Measurements from ENCODE around the gene TMEM232. TPM values are rescaled to one million over a fixed set of nuclear protein-coding genes. Genes with fewer than 3 reads are reported as not detected.

Gene TMEM232
- total and polyA plus RNA-seq, 7 donors: 0.25 to 1.4 (median 0.58) TPM

DNA sequence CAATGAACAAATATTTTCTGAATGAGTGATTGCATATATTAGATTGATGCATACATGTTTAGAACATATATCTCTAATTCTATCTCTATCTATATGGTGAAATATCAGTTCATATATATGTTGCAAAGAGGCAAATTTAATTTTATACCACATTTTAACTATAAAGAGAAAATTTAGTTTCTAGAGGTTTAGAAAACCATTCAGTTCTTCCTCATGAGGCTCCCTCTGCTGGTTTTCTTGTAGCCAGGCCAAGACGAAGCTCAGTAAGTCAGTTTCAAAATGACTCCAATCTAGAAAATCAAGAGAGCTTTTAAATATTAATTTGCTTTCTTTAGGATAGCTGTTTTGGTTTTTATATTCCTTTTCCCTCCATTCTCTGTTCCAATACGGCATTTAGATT lies 312.1 kb downstream of the TMEM232 start:
- intact Hi-C loops (cut with DNase I): no loop called here
- DNase-seq: no peak
- Histone ChIP-seq H3K27ac (no peak overlapping the region), H3K9me3 (no peaks in the 10 kb centered on the region), H3K4me1 (no peaks in the 10 kb centered on the region), H3K4me3 (no peak overlapping the region), H3K36me3 (ENCODE audit: insufficient read depth in 1 of 2, low read depth in 1 of 2) (no peaks in the 10 kb centered on the region), H3K27me3 (ENCODE audit: insufficient read depth in 3 of 3, low read length in 2 of 3) (no peaks in the 10 kb centered on the region)
- 58 to 67% (median 64%) methylated on average over 2 of the region's 2 CpGs for WGBS, 3 donors
- no peak for ATAC-seq
- TF ChIP-seq, protein P1, sequence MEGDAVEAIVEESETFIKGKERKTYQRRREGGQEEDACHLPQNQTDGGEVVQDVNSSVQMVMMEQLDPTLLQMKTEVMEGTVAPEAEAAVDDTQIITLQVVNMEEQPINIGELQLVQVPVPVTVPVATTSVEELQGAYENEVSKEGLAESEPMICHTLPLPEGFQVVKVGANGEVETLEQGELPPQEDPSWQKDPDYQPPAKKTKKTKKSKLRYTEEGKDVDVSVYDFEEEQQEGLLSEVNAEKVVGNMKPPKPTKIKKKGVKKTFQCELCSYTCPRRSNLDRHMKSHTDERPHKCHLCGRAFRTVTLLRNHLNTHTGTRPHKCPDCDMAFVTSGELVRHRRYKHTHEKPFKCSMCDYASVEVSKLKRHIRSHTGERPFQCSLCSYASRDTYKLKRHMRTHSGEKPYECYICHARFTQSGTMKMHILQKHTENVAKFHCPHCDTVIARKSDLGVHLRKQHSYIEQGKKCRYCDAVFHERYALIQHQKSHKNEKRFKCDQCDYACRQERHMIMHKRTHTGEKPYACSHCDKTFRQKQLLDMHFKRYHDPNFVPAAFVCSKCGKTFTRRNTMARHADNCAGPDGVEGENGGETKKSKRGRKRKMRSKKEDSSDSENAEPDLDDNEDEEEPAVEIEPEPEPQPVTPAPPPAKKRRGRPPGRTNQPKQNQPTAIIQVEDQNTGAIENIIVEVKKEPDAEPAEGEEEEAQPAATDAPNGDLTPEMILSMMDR (IDR thresholded peaks at IDR 0.05): no peak

DNA sequence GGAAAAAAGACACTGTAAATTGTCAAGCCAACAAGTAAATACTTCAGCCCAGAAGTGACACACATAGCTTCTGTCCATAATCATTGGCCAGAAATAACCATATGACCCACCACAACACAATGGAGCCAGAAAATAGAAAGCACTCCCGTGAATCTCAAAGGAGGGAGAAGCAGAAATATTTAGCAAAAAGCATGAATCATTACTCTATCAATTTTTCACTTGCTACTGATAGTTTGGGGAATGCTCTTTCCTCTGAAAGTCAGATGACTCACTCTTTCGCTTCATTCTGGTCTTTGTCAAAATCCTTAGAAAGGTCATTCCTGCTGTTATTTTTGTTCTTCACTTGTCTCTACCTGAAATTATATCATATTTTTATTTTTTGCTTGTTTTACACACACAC lies 312.6 kb downstream of the TMEM232 start:
- 70 to 76% (median 71%) methylated on average over 2 of the region's 2 CpGs for WGBS, 3 donors

DNA sequence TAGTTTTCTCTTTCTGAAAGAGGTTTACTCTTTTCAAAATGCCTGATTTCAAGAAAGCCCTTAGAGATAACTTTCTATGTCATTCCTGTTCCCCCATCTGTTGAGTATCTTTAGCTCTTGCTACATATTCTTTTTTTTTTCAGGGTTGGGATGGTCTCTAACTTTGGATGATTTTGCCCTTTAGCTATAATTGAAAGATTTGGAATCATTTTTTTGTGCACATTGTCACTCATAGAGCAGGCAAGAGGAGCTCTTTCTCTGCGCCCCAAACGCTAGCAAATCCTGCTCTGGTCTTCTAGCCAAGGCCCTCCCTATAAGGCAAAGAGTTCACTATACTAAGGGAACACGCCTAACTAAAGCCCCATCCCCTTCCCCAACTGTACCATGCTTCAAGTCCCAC lies 316.9 kb downstream of the TMEM232 start:
- ATAC-seq: no peak
- TF ChIP-seq, protein P1 (IDR thresholded peaks at IDR 0.05): no peak
- H3K27me3 ChIP-seq (ENCODE audit: insufficient read depth in 3 of 3, low read length in 2 of 3): no peaks in the 10 kb centered on the region
- 74 to 87% (median 81%) methylated on average over 3 of the region's 3 CpGs for WGBS, 3 donors
- H3K4me1 ChIP-seq: no peaks in the 10 kb centered on the region
- intact Hi-C loops (cut with DNase I): no loop called here
- no peaks in the 10 kb centered on the region for H3K9me3 ChIP-seq
- H3K4me3 ChIP-seq: no peak overlapping the region
- H3K36me3 ChIP-seq (ENCODE audit: insufficient read depth in 1 of 2, low read depth in 1 of 2): no peaks in the 10 kb centered on the region
- no peak for DNase-seq
- H3K27ac ChIP-seq: no peak overlapping the region

More for the DNA sequence above, 312.6 kb downstream of the TMEM232 start:
- Histone ChIP-seq H3K36me3 (ENCODE audit: insufficient read depth in 1 of 2, low read depth in 1 of 2) (no peaks in the 10 kb centered on the region), H3K27me3 (ENCODE audit: insufficient read depth in 3 of 3, low read length in 2 of 3) (no peaks in the 10 kb centered on the region), H3K4me3 (no peak overlapping the region), H3K4me1 (no peaks in the 10 kb centered on the region), H3K9me3 (no peaks in the 10 kb centered on the region), H3K27ac (no peak overlapping the region)
- TF ChIP-seq, protein P1 (IDR thresholded peaks at IDR 0.05): no peak
- intact Hi-C loops (cut with DNase I): no loop called here
- ATAC-seq: no peak
- DNase-seq: no peak

DNA sequence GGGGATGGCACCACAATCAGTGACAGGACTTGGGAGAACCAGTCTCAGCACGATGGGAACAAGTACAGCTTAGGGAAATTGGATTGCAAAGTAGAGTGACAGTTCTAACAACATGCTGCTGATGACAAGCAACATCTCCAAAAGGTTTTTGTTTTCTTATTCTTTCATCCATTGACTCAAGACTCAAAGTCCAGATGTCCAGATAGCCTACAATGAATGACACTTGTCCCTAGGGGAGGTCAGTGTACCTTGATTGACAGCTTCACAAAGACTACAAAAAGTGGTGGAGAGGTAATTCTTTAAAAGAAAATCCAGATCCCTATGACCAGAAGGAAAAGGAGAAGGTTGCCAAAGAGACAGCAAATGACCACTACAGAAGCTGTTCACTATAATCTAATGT lies 323.9 kb downstream of the TMEM232 start:
- Histone ChIP-seq H3K36me3 (ENCODE audit: insufficient read depth in 1 of 2, low read depth in 1 of 2) (no peaks in the 10 kb centered on the region), H3K27me3 (ENCODE audit: insufficient read depth in 3 of 3, low read length in 2 of 3) (no peaks in the 10 kb centered on the region), H3K4me1 (no peaks in the 10 kb centered on the region), H3K4me3 (no peak overlapping the region), H3K27ac (no peak overlapping the region), H3K9me3 (no peaks in the 10 kb centered on the region)
- DNase-seq (no peak), ATAC-seq (no peak)
- 50 to 55% (median 54%) methylated on average over 1 of the region's 1 CpG for WGBS, 3 donors
- intact Hi-C loops (cut with DNase I): no loop called here
- TF ChIP-seq, protein P1 (IDR thresholded peaks at IDR 0.05): no peak

DNA sequence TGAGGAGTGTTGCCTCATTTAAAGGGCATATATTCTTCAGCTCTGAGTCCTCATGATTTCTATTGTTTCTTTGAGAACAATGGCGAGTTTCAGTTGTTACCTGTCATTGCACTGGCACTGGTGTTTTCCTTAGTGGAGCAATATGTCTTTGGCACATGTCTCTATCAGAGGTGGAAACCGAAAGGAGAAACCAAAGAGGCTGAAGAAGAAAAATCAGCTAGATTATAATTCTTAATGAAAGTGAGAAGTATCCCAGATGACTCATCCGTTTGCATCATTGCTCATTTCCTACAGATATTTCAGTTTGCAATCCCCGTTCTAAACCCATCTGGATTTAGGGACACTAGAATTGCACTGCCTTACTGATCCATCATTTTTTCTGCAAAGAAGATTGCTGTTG lies 324.6 kb downstream of the TMEM232 start:
- intact Hi-C loops (cut with DNase I): no loop called here
- Histone ChIP-seq H3K4me3 (no peak overlapping the region), H3K27me3 (ENCODE audit: insufficient read depth in 3 of 3, low read length in 2 of 3) (no peaks in the 10 kb centered on the region), H3K36me3 (ENCODE audit: insufficient read depth in 1 of 2, low read depth in 1 of 2) (no peaks in the 10 kb centered on the region), H3K27ac (no peak overlapping the region), H3K4me1 (no peaks in the 10 kb centered on the region), H3K9me3 (no peaks in the 10 kb centered on the region)
- WGBS, 3 donors: 67 to 68% (median 67%) methylated on average over 4 of the region's 4 CpGs
- TF ChIP-seq, protein P1 (IDR thresholded peaks at IDR 0.05): no peak
- ATAC-seq (no peak), DNase-seq (no peak)

All from psoas muscle (tissue), 8 donors.